B cell (primary cell): Measurements from ENCODE around the gene ITPK1. TPM values are rescaled to one million over a fixed set of nuclear protein-coding genes. Genes with fewer than 3 reads are reported as not detected.

Experiments
- ATAC-seq: fragments of 200-7000 bp; cut with Tn5 transposase; one replicate; pipeline ENCODE4 v1.10.0; 2021; ENCODE audit warnings: low read depth, mild to moderate bottlenecking, moderate number of reproducible peaks, moderate library complexity
- CTCF ChIA-PET: fragments of 350-600 bp; sonication (Branson Sonifier 250); formaldehyde crosslinking; loops from one replicate; lab custom pipeline; 2021; ENCODE audit warnings: antibody characterized with exemption, inconsistent platforms; lab: Charles Lee
- POLR2A ChIA-PET: fragments of 350-600 bp; sonication (Branson Sonifier 250); formaldehyde crosslinking; loops from one replicate; lab custom pipeline; 2021; ENCODE audit warnings: antibody characterized with exemption; lab: Charles Lee
- DNase-seq: peaks from one replicate; pipeline ENCODE4 v3.0.0; 2013
- H2AFZ ChIP-seq: 2 replicates; pipeline ENCODE4 v1.6.1; 2012; ENCODE audit warnings: mild to moderate bottlenecking, low read depth, low read length; ENCODE audit not compliant: insufficient read depth, poor library complexity, severe bottlenecking
- H3K27ac ChIP-seq, 2 donors: 1 replicate in 1 of 2; 2 replicates in 1 of 2; pipeline ENCODE4 v1.5.1; 2012 to 2013; ENCODE audit warnings: low read length in 2 of 2, mild to moderate bottlenecking in 2 of 2, moderate library complexity in 1 of 2
- H3K27me3 ChIP-seq, 4 experiments: fragments of 200-600 bp in 1 of 4; sonication (generic) in 1 of 4; replicated peaks in 1 of 4; 1 replicate in 2 of 4; 2 replicates in 2 of 4; pipeline versions ENCODE4 v1.6.1 to v1.7.0; 2013 to 2016; ENCODE audit warnings: low read length in 3 of 4, mild to moderate bottlenecking in 2 of 4, mixed read lengths in 1 of 4, moderate library complexity in 1 of 4; ENCODE audit not compliant: insufficient read depth in 4 of 4, control insufficient read depth in 3 of 4; ENCODE audit errors: control extremely low read depth in 1 of 4
- H3K36me3 ChIP-seq, 2 experiments: replicated peaks in 1 of 2; 1 replicate in 1 of 2; 2 replicates in 1 of 2; pipeline versions ENCODE4 v1.6.1 to v1.7.1; 2013; ENCODE audit warnings: low read length in 1 of 2; ENCODE audit not compliant: insufficient read depth in 2 of 2, control insufficient read depth in 1 of 2; ENCODE audit errors: control extremely low read depth in 1 of 2, extremely low read depth in 1 of 2
- H3K4me1 ChIP-seq, 2 donors: fragments of 200-600 bp in 1 of 2; sonication (generic) in 1 of 2; 1 replicate in 1 of 2; 2 replicates in 1 of 2; pipeline versions ENCODE4 v1.5.1 to v1.6.1; 2013 to 2017; ENCODE audit warnings: low read length in 2 of 2; ENCODE audit not compliant: control insufficient read depth in 2 of 2, insufficient read depth in 2 of 2
- H3K4me2 ChIP-seq: replicated peaks from 2 replicates; pipeline ENCODE3; 2012; ENCODE audit warnings: mild to moderate bottlenecking, low read depth, low read length; ENCODE audit not compliant: poor library complexity, severe bottlenecking
- H3K4me3 ChIP-seq, 5 experiments: fragments of 200-600 bp in 1 of 5; sonication (generic) in 1 of 5; 1 replicate in 3 of 5; 2 replicates in 2 of 5; pipeline versions ENCODE4 v1.5.1 to v1.7.0; 2011 to 2016; ENCODE audit warnings: low read length in 4 of 5, mild to moderate bottlenecking in 4 of 5, low read depth in 2 of 5, control low read depth in 1 of 5, moderate library complexity in 1 of 5; ENCODE audit not compliant: insufficient read depth in 1 of 5; ENCODE audit errors: control extremely low read depth in 1 of 5, extremely low read depth in 1 of 5
- H3K79me2 ChIP-seq: fragments of 200-600 bp; sonication (generic); one replicate; pipeline ENCODE4 v1.6.0; 2016; ENCODE audit warnings: low read length; ENCODE audit not compliant: control insufficient read depth, insufficient read depth
- H3K9ac ChIP-seq: fragments of 200-600 bp; sonication (generic); 2 replicates; pipeline ENCODE4 v1.6.1; 2017; ENCODE audit warnings: mild to moderate bottlenecking, low read length, moderate library complexity
- H3K9me3 ChIP-seq, 3 donors: one replicate each; pipeline versions ENCODE4 v1.6.1 to v1.7.1; 2013; ENCODE audit warnings: low read length in 2 of 3; ENCODE audit not compliant: control insufficient read depth in 2 of 3, insufficient read depth in 1 of 3; ENCODE audit errors: control extremely low read depth in 1 of 3
- H4K20me1 ChIP-seq: 2 replicates; pipeline ENCODE4 v1.6.0; 2012; ENCODE audit warnings: mild to moderate bottlenecking, low read length; ENCODE audit not compliant: insufficient read depth, control insufficient read depth, poor library complexity, severe bottlenecking
- H3K27ac Mint-ChIP-seq: one replicate; pipeline ENCODE4 v1.8.0; 2021; ENCODE audit warnings: mixed read lengths
- H3K27me3 Mint-ChIP-seq: one replicate; pipeline ENCODE4 v1.8.0; 2021; ENCODE audit warnings: mixed read lengths
- H3K4me1 Mint-ChIP-seq: one replicate; pipeline ENCODE4 v1.8.0; 2021; ENCODE audit warnings: mixed read lengths
- H3K4me3 Mint-ChIP-seq: one replicate; pipeline ENCODE4 v1.8.0; 2021; ENCODE audit warnings: mixed read lengths
- H3K9me3 Mint-ChIP-seq: one replicate; pipeline ENCODE4 v1.8.0; 2022; ENCODE audit warnings: mixed read lengths; ENCODE audit not compliant: insufficient read depth
- CTCF ChIP-seq: fragments of 200-600 bp; IDR thresholded peaks from one replicate; pipeline ENCODE4 v1.8.0; 2022; ENCODE audit warnings: antibody characterized with exemption, mild to moderate bottlenecking
- EZH2 ChIP-seq: IDR thresholded peaks from 2 replicates; pipeline ENCODE4 v1.6.1; 2012; ENCODE audit warnings: borderline replicate concordance, low read depth, mild to moderate bottlenecking, moderate library complexity, low read length; ENCODE audit not compliant: insufficient read depth, poor library complexity, severe bottlenecking
- WGBS: methylation state at CpG from one replicate; pipeline ENCODE4 v1.1.5; 2013; ENCODE audit warnings: missing lambda C conversion rate; ENCODE audit not compliant: insufficient coverage; 5-methylcytosine and 5-hydroxymethylcytosine counted together
- intact Hi-C: fragments of 100-400 bp; cut with micrococcal nuclease; formaldehyde crosslinking; loops from one replicate; pipeline ENCODE4 v1.10.0; 2022
- polyA plus RNA-seq: library from polyadenylated mRNA; depleted of rRNA; stranded (reverse); fragments of >200 nt; gene quantifications from 2 replicates; pipeline ENCODE4 v1.2.3, GENCODE V29; 2012
- total RNA-seq, 2 donors: library from RNA; stranded (reverse); fragments of 120-200 nt in 1 of 2; gene quantifications; 1 replicate in 1 of 2; 2 replicates in 1 of 2; pipeline versions ENCODE4 v1.2.3 to v1.2.4, GENCODE V29; 2013 to 2022

Gene ITPK1
- total and polyA plus RNA-seq, 2 donors (not counting 1 experiment from before 2014, with no cell fraction given): 46.0 to 46.9 TPM

- Mint-ChIP-seq H3K9me3 (no peaks in the 10 kb centered on the region), H3K4me3 (no peak overlapping the region), H3K27me3 (no peaks in the 10 kb centered on the region), H3K4me1 (no peaks in the 10 kb centered on the region), H3K27ac (no peak overlapping the region)
- Histone ChIP-seq H4K20me1 (no peaks in the 10 kb centered on the region), H3K79me2 (no peaks in the 10 kb centered on the region), H3K27ac (no peak overlapping the region), H2AFZ (no peak overlapping the region), H3K4me3 (no peak overlapping the region), H3K4me1 (no peaks in the 10 kb centered on the region), H3K9ac (no peak overlapping the region), H3K27me3 (no peaks in the 10 kb centered on the region), H3K9me3 (peaks cover 0 to 2% (median 0%) of the 10 kb centered on the region in 3 donors), H3K4me2 (no peak overlapping the region), H3K36me3 (peaks cover 0 to 7% of the 10 kb centered on the region in 2 experiments)
- intact Hi-C loops: no loop called here
- POLR2A ChIA-PET: no interaction called here
- no peak for ATAC-seq
- CTCF ChIA-PET: no interaction called here
- DNase-seq: no peak
- TF ChIP-seq CTCF (no peak), EZH2 (no peak)
- 95% methylated on average over 9 of the region's 18 CpGs for WGBS
Measured at GRCh38 chr14:92931681-92932447, 183.9 kb downstream of the ITPK1 start.
